Smooth muscle cell (in vitro differentiated cells): Measurements from ENCODE around the gene RPL9. TPM values are rescaled to one million over a fixed set of nuclear protein-coding genes. Genes with fewer than 3 reads are reported as not detected.

Experiments used
- DNase-seq: peaks from one replicate; lab custom pipeline; 2025; ENCODE audit not compliant: unreplicated experiment; lab: John Stamatoyannopoulos, UW
- H2AFZ ChIP-seq: fragments of 200-600 bp; sonication (generic); 2 replicates; pipeline ENCODE4 v1.6.0; 2016; ENCODE audit warnings: antibody characterized with exemption, low read depth, mild to moderate bottlenecking
- H3F3A ChIP-seq: fragments of 200-600 bp; sonication (generic); 2 replicates; pipeline ENCODE4 v1.6.0; 2017; ENCODE audit warnings: antibody characterized with exemption, low read depth
- H3K27ac ChIP-seq: fragments of 200-600 bp; sonication (generic); 2 replicates; pipeline ENCODE4 v1.5.1; 2016; ENCODE audit warnings: low read depth, mild to moderate bottlenecking
- H3K27me3 ChIP-seq: fragments of 200-600 bp; sonication (generic); 2 replicates; pipeline ENCODE4 v1.6.1; 2016; ENCODE audit warnings: low read depth, mild to moderate bottlenecking
- H3K36me3 ChIP-seq: fragments of 200-600 bp; sonication (generic); 2 replicates; pipeline ENCODE4 v1.5.1; 2016; ENCODE audit warnings: low read depth
- H3K4me1 ChIP-seq: fragments of 200-600 bp; sonication (generic); 2 replicates; pipeline ENCODE4 v1.5.1; 2016; ENCODE audit warnings: low read depth
- H3K4me2 ChIP-seq: fragments of 200-600 bp; sonication (generic); 2 replicates; pipeline ENCODE4 v1.6.0; 2016; ENCODE audit warnings: mild to moderate bottlenecking
- H3K4me3 ChIP-seq: fragments of 200-600 bp; sonication (generic); 2 replicates; pipeline ENCODE4 v1.5.1; 2016; ENCODE audit warnings: mild to moderate bottlenecking
- H3K79me2 ChIP-seq: fragments of 200-600 bp; sonication (generic); 2 replicates; pipeline ENCODE4 v1.6.0; 2016; ENCODE audit warnings: low read depth, mild to moderate bottlenecking
- H3K9ac ChIP-seq: fragments of 200-600 bp; sonication (generic); 2 replicates; pipeline ENCODE4 v1.6.0; 2016; ENCODE audit warnings: low read depth
- H3K9me3 ChIP-seq: fragments of 200-600 bp; sonication (generic); replicated peaks from 2 replicates; pipeline ENCODE4 v1.5.1; 2016; ENCODE audit warnings: low read depth
- H4K20me1 ChIP-seq: fragments of 200-600 bp; sonication (generic); 2 replicates; pipeline ENCODE4 v1.6.0; 2016; ENCODE audit warnings: low read depth
- WGBS: methylation state at CpG from one replicate; pipeline ENCODE4 v1.1.7; 2016; ENCODE audit warnings: low lambda C conversion rate; 5-methylcytosine and 5-hydroxymethylcytosine counted together
- microRNA-seq: library from miRNA; unstranded; fragments of <30 nt; microRNA quantifications from one replicate; pipeline ENCODE4, GENCODE V29; 2016; ENCODE audit warnings: borderline number of aligned reads
- polyA plus RNA-seq: library from polyadenylated mRNA; unstranded; fragments of >200 nt; fragmentation: Nextera tagmentation; extraction: Ambion mirVana; gene quantifications from 2 replicates; pipeline ENCODE4 v1.2.1, GENCODE V29; 2016
- small RNA-seq: library from RNA; depleted of rRNA; stranded (forward); fragments of <200 nt; gene quantifications from one replicate; pipeline ENCODE3, GENCODE V24; 2014
- total RNA-seq: library from RNA; depleted of rRNA; stranded (reverse); fragments of >200 nt; gene quantifications from 2 replicates; pipeline ENCODE4 v1.2.3, GENCODE V29; 2014
- TF ChIP-seq, protein P1 (sequence below): fragments of 200-600 bp; sonication (generic); IDR thresholded peaks from 2 replicates; pipeline ENCODE4 v1.5.1; 2017; ENCODE audit warnings: borderline replicate concordance, mild to moderate bottlenecking, antibody characterized with exemption; ENCODE audit not compliant: insufficient read depth, poor library complexity, severe bottlenecking

Gene RPL9
- total and polyA plus RNA-seq, 2 experiments from 2014 or later: 506 to 3,249 TPM

DNA sequence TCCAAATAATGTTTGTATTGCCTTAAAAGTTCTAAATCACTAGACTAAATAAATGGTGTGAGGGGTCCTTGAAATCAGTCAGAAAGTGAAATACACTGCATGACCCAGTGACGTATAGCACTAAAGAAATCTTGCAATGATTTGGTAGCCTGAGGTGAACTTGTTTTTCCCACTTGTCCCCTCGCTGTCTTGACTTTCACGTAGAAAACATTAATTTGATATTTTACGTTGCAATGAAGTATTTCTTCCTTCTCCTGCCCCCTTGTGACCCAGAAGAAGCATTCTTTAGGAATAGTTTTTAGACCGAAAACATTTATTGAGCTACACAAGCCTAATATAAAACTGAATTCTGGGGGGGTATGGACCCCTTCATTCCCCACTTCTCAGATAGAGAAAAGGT lies 48.3 kb downstream of the RPL9 start:
- H3K4me1 ChIP-seq: no peaks in the 10 kb centered on the region
- H3K27ac ChIP-seq: no peak overlapping the region
- no peaks in the 10 kb centered on the region for H3F3A ChIP-seq
- H3K9me3 ChIP-seq: no peaks in the 10 kb centered on the region
- WGBS: 85% methylated on average over 5 of the region's 5 CpGs
- no peak overlapping the region for H3K9ac ChIP-seq
- no peak overlapping the region for H3K4me2 ChIP-seq
- H3K27me3 ChIP-seq: peaks cover 7% of the 10 kb centered on the region
- H4K20me1 ChIP-seq: no peaks in the 10 kb centered on the region
- DNase-seq: no peak
- no peaks in the 10 kb centered on the region for H3K79me2 ChIP-seq
- H2AFZ ChIP-seq: no peak overlapping the region
- TF ChIP-seq, protein P1, sequence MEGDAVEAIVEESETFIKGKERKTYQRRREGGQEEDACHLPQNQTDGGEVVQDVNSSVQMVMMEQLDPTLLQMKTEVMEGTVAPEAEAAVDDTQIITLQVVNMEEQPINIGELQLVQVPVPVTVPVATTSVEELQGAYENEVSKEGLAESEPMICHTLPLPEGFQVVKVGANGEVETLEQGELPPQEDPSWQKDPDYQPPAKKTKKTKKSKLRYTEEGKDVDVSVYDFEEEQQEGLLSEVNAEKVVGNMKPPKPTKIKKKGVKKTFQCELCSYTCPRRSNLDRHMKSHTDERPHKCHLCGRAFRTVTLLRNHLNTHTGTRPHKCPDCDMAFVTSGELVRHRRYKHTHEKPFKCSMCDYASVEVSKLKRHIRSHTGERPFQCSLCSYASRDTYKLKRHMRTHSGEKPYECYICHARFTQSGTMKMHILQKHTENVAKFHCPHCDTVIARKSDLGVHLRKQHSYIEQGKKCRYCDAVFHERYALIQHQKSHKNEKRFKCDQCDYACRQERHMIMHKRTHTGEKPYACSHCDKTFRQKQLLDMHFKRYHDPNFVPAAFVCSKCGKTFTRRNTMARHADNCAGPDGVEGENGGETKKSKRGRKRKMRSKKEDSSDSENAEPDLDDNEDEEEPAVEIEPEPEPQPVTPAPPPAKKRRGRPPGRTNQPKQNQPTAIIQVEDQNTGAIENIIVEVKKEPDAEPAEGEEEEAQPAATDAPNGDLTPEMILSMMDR: no peak
- H3K4me3 ChIP-seq: no peak overlapping the region
- no peaks in the 10 kb centered on the region for H3K36me3 ChIP-seq

- H3K36me3 ChIP-seq: no peaks in the 10 kb centered on the region
- no peak overlapping the region for H3K4me2 ChIP-seq
- no peak for DNase-seq
- H3K27ac ChIP-seq: no peak overlapping the region
- H3K9me3 ChIP-seq: no peaks in the 10 kb centered on the region
- 76% methylated on average over 1 of the region's 1 CpG for WGBS
- no peak overlapping the region for H2AFZ ChIP-seq
- TF ChIP-seq, protein P1: no peak
- H3K27me3 ChIP-seq: peaks cover 7% of the 10 kb centered on the region
- H3K9ac ChIP-seq: no peak overlapping the region
- no peaks in the 10 kb centered on the region for H3K79me2 ChIP-seq
- H3F3A ChIP-seq: no peaks in the 10 kb centered on the region
- no peaks in the 10 kb centered on the region for H3K4me1 ChIP-seq
- peak overlapping the region; percentile 17 for H3K4me3 ChIP-seq
- no peaks in the 10 kb centered on the region for H4K20me1 ChIP-seq
Measured at GRCh38 chr4:39407584-39407885, 51.2 kb downstream of the RPL9 start.

DNA sequence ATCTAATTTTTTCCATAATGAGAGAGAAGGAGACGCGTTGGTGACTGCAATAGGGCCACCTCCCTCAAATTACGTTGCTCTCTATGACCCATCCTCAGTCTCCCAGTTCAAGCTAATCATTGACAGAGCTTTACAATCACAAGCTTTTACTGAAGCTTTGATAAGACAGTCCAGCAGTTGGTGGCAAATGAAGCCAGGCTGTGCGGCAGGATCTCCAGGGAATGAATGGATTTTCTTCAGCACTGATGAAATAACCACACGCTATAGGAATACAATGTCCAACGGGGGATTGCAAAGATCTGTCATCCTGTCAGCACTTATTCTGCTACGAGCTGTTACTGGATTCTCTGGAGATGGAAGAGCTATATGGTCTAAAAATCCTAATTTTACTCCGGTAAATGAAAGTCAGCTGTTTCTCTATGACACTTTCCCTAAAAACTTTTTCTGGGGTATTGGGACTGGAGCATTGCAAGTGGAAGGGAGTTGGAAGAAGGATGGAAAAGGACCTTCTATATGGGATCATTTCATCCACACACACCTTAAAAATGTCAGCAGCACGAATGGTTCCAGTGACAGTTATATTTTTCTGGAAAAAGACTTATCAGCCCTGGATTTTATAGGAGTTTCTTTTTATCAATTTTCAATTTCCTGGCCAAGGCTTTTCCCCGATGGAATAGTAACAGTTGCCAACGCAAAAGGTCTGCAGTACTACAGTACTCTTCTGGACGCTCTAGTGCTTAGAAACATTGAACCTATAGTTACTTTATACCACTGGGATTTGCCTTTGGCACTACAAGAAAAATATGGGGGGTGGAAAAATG lies 51.7 kb downstream of the RPL9 start, which contains the start of gene KLB:
TSS of gene KLB (plus strand) at position 168 of the 821 bp plus-strand sequence. CDS start at position 188, 20 bp downstream.
- TF ChIP-seq, protein P1: no peak
- H4K20me1 ChIP-seq: no peaks in the 10 kb centered on the region
- H3K9me3 ChIP-seq: no peaks in the 10 kb centered on the region
- H3K27me3 ChIP-seq: peaks cover 7% of the 10 kb centered on the region
- no peaks in the 10 kb centered on the region for H3K36me3 ChIP-seq
- H3K79me2 ChIP-seq: no peaks in the 10 kb centered on the region
- H3K4me1 ChIP-seq: no peaks in the 10 kb centered on the region
- H3K4me2 ChIP-seq: peak within 1 kb of the TSS; percentile 58
- H2AFZ ChIP-seq: peak within 1 kb of the TSS; percentile 54
- peak within 1 kb of the TSS; percentile 17 for H3K4me3 ChIP-seq
- no peak for DNase-seq
- H3F3A ChIP-seq: no peaks in the 10 kb centered on the region
- H3K9ac ChIP-seq: no peak within 1 kb of the TSS
- 45% methylated on average over 12 of the region's 12 CpGs for WGBS
- no peak within 1 kb of the TSS for H3K27ac ChIP-seq

Small RNA genes lying within 50 kb of the gene (microRNA-seq; reads per million reads assigned to microRNA genes)
- not detected for gene MIR5591

Small RNA genes lying within 50 kb of the gene (small RNA-seq; reads per million reads assigned to genes)
- gene MIR5591: not detected
- gene RF00019: not detected

Other genes starting within 250 kb of the RPL9 start
- gene RFC1, start 92.6 kb downstream of the RPL9 start, total RNA-seq: 48.0 and 54.7 TPM in 2 replicates
- gene RFC1, start 92.6 kb downstream of the RPL9 start, polyA plus RNA-seq: 25.3 and 36.3 TPM in 2 replicates
- 0.04 TPM in 2 replicates for gene KLB, start 52.0 kb downstream of the RPL9 start, total RNA-seq
- gene KLB, start 52.0 kb downstream of the RPL9 start, polyA plus RNA-seq: 0.06 TPM in 1 of 2 replicates, not detected in the other
- 10.5 and 10.6 TPM in 2 replicates for gene LIAS, start 134 bp upstream of the RPL9 start, total RNA-seq
- 6.6 and 10.7 TPM in 2 replicates for gene LIAS, start 134 bp upstream of the RPL9 start, polyA plus RNA-seq
- gene UGDH, start 68.5 kb upstream of the RPL9 start, total RNA-seq: 98.0 and 107 TPM in 2 replicates
- gene UGDH, start 68.5 kb upstream of the RPL9 start, polyA plus RNA-seq: 88.8 and 128 TPM in 2 replicates
- 45.0 and 55.9 TPM in 2 replicates for gene SMIM14, start 179.9 kb upstream of the RPL9 start, total RNA-seq
- gene SMIM14, start 179.9 kb upstream of the RPL9 start, polyA plus RNA-seq: 47.4 and 48.0 TPM in 2 replicates
- 25.8 and 32.4 TPM in 2 replicates for gene UBE2K, start 239.2 kb upstream of the RPL9 start, total RNA-seq
- 84.1 and 118 TPM in 2 replicates for gene UBE2K, start 239.2 kb upstream of the RPL9 start, polyA plus RNA-seq